Measurements from ENCODE around the gene FOXO6.

DNA sequence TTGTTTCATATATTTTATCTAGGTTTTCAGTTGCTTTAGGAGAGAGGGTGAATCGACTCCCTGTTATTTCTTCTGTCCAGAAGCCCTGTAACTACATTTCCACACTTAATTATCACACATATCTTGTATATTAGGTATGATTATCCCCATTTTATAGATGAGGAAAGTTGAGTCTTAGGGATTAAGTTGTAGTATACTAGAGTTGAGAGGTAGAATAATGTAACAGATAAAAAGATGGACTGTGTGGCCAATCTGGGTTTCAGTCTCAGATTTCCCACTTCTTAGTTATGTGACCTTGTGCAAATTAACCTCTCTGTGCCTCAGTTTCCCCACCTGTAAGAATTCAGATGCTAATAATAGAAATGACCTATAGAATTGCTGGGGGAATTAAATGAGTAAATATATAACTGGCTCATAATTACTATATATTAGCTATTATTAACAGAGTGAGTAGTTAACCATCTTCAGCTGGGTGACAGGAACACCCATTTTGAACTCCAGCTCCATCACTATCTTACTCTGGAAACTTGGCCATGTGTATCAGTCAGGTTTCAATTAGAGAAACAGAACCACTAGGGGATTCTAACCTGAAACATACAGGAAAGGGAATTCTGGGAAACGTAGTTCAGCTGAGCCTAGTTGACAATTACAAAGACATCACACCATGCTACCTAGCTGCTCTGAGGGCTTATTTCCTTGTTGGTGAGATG, 20.4 kb upstream of the FOXO6 start:
- TF ChIP-seq GATA3 (IDR thresholded peaks at IDR 0.05; ENCODE audit: low read depth, low read length) (no peak), GATA2 (IDR thresholded peaks at IDR 0.05; ENCODE audit: low read depth, low read length) (no peak)

Data from SH-SY5Y (cell line).